ENCODE measurements around the gene OR1D5.

Gene OR1D5

DNA sequence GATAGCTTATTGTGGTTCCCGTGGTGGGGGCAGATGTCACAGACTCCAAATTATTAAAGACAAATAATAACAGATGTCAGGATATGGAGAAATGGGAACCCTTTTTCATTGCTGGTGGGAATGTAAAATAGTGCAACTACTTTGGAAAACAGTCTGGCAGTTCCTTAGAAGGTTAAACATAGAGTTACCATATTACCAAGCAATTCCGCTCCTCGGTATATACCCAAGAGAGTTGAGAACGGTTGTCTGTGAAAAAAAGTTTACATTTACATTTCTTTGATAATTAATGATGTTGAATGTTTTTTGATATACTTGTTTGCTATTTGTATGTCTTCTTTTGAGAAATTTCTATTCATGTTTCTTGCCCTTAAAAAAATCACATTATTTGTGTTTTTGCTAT is 41.2 kb downstream of the OR1D5 start:
- H3K27ac ChIP-seq = no peak overlapping the region
- no peak for TF ChIP-seq ZFX (IDR thresholded peaks at IDR 0.05)
- TF ChIP-seq, protein P1, sequence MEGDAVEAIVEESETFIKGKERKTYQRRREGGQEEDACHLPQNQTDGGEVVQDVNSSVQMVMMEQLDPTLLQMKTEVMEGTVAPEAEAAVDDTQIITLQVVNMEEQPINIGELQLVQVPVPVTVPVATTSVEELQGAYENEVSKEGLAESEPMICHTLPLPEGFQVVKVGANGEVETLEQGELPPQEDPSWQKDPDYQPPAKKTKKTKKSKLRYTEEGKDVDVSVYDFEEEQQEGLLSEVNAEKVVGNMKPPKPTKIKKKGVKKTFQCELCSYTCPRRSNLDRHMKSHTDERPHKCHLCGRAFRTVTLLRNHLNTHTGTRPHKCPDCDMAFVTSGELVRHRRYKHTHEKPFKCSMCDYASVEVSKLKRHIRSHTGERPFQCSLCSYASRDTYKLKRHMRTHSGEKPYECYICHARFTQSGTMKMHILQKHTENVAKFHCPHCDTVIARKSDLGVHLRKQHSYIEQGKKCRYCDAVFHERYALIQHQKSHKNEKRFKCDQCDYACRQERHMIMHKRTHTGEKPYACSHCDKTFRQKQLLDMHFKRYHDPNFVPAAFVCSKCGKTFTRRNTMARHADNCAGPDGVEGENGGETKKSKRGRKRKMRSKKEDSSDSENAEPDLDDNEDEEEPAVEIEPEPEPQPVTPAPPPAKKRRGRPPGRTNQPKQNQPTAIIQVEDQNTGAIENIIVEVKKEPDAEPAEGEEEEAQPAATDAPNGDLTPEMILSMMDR (conservative IDR thresholded peaks at IDR 0.05) = no peak

DNA sequence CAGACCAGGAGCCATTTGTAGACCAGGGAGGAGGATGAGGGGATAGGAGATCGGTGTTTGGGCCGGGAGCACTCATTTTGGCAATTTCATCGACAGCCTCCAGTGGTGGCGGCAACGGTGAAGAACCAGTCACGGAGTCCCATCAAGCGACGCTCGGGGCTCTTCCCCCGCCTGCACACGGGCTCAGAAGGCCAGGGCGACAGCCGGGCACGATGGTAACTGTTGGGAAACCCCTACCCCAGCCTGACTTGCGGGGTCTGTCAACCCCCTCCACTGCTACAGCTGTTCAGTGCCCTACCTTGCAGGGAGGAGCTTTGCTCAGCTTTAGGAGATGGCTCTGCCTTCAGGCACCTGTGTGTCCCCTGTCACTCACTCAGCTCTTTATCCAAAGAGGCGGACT is 43.0 kb downstream of the OR1D5 start:
- TF ChIP-seq, protein P1 (conservative IDR thresholded peaks at IDR 0.05) = no peak
- no peak for TF ChIP-seq ZFX (IDR thresholded peaks at IDR 0.05)
- H3K27ac ChIP-seq = no peak overlapping the region

DNA sequence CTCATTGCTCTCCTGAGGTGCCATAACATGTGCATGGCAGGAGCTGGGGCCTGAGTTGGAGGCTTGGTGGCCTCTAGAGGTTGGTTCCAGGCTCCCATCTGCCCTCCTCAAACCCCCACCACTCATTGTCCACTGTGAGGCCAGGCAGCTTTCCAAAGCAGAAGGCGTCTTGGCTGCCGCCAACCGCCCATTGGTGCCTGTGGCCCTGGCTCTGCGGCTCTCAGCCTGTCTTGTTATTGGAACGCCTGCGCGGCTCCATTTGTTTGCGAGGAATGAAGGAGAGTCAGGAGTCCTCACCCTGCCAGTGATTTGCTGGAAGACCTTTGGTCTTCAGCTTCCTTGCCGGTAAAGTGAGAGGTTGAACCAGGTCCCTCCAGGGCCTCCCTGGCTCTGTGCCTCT is 43.6 kb downstream of the OR1D5 start:
- TF ChIP-seq, protein P1 (conservative IDR thresholded peaks at IDR 0.05) = no peak
- no peak for TF ChIP-seq ZFX (IDR thresholded peaks at IDR 0.05)

DNA sequence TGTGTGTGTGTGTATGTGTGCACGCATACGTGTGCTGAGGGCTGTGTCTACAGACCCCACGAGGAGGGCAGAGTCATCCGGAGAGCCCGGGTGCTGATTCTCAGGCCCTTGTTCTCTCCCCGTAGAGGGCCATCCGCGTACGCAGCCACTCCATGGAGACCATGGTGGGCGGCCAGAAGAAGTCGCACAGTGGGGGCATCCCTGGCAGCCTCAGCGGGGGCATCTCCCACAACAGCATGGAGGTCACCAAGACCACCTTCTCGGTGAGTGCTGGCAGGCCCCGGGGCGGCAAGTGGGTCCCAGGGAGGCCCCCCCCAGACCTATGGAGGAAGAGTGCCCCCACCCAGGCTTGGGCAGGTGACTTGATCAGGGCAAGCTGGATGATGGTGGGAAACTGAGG is 45.5 kb downstream of the OR1D5 start:
- TF ChIP-seq, protein P1 (conservative IDR thresholded peaks at IDR 0.05) = no peak
- TF ChIP-seq ZFX (IDR thresholded peaks at IDR 0.05) = no peak
- H3K27ac ChIP-seq = no peak overlapping the region

More for the DNA sequence above, 43.6 kb downstream of the OR1D5 start:
- H3K27ac ChIP-seq = no peak overlapping the region

DNA sequence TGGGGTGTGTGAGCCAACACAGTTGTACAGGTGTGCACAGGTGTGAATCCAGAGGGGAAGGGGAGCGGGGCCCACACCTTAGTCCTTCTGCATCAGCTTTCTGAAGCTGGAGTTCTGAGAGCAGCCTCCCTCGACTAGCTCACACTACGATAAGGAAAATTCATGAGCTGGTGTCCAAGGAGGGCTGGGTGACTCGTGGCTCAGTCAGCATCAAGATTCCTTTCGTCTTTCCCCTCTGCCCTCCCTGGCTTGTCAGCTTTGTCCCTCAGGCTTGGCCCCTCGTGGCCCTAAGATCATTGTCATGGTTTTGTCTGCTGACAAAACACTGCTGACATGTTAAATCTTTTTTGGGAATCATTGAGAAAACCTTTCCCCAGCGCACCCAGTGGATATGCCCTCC is 47.5 kb downstream of the OR1D5 start:
- H3K27ac ChIP-seq = no peak overlapping the region
- no peak for TF ChIP-seq ZFX (IDR thresholded peaks at IDR 0.05)
- TF ChIP-seq, protein P1 (conservative IDR thresholded peaks at IDR 0.05) = no peak

DNA sequence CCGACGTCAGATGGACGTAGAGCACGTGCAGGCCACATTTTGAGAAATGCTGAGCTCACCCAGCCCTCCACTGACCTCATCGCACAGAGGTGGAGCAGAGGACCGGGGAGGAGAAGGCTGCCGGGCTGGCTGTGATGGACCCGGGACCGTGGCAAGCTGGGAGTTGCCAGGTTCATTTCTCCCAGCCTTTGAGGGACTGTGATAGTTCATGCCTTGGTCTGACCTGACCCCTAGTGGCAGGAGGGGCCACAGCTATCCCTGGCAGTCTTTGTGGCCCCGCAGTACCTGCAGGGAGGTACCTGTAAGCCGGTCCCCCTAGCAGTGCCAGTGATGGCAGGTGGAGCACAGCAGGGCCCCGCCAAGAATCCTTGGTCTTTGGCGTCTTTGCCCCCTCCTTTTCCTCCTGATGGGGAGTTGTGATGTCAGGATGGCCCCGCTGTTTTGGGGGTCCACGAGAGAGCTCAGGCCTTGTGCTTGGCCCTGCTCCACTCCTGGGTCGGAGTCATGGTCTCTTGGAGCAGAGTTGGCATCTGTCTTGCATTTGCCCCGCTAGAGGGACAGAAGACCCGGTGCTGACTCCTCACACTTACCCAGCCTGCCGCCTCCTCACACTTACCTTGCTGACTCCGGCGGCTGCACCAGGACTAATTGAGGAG is 50.4 kb downstream of the OR1D5 start:
- no peak overlapping the region for H3K27ac ChIP-seq
- TF ChIP-seq, protein P1 (conservative IDR thresholded peaks at IDR 0.05) = peak; percentile 63
- no peak for TF ChIP-seq ZFX (IDR thresholded peaks at IDR 0.05)

Measured in C4-2B (cell line).